Measurements from ENCODE around the gene HPS1.

The HPS1 gene

GRCh38 chr10:98411166-98411565 is 35.6 kb downstream of the HPS1 start:
- no peak for DNase-seq

GRCh38 chr10:98410759-98411158 is 36.0 kb downstream of the HPS1 start:
- no peak for DNase-seq

GRCh38 chr10:98410135-98410743 is 36.5 kb downstream of the HPS1 start:
- DNase-seq, result no peak

- no peak for DNase-seq
These were observed 37.9 kb downstream of the HPS1 start for GRCh38 chr10:98408799-98409198.

- DNase-seq, result no peak
These were observed 38.9 kb downstream of the HPS1 start for GRCh38 chr10:98407744-98408241.

GRCh38 chr10:98407017-98407743 is 39.6 kb downstream of the HPS1 start:
- DNase-seq, result no peak

- DNase-seq, result no peak
These were observed 41.3 kb downstream of the HPS1 start for GRCh38 chr10:98405422-98405821.

- no peak for DNase-seq
These were observed 42.0 kb downstream of the HPS1 start for GRCh38 chr10:98404571-98405359.

GRCh38 chr10:98403812-98404504 is 42.8 kb downstream of the HPS1 start:
- DNase-seq, result no peak

GRCh38 chr10:98402931-98403718 is 43.6 kb downstream of the HPS1 start:
- no peak for DNase-seq

- no peak for DNase-seq
These were observed 44.3 kb downstream of the HPS1 start for GRCh38 chr10:98402478-98402877.

GRCh38 chr10:98400482-98400881 is 46.3 kb downstream of the HPS1 start:
- DNase-seq, result no peak

- no peak for DNase-seq
These were observed 47.0 kb downstream of the HPS1 start for GRCh38 chr10:98399784-98400183.

- DNase-seq, result no peak
These were observed 49.6 kb downstream of the HPS1 start for GRCh38 chr10:98397089-98397600.

GRCh38 chr10:98396096-98397063 is 50.4 kb downstream of the HPS1 start:
- no peak for DNase-seq

- no peak for DNase-seq
These were observed 51.8 kb downstream of the HPS1 start for GRCh38 chr10:98394851-98395440.

- DNase-seq, result no peak
These were observed 55.1 kb downstream of the HPS1 start for GRCh38 chr10:98391578-98391991.

GRCh38 chr10:98391065-98391464 is 55.7 kb downstream of the HPS1 start:
- DNase-seq, result no peak

GRCh38 chr10:98390406-98390805 is 56.3 kb downstream of the HPS1 start:
- DNase-seq, result no peak

- DNase-seq, result no peak
These were observed 57.3 kb downstream of the HPS1 start for GRCh38 chr10:98389398-98389797.
